MM.1S (cell line): ENCODE data around the gene ACOX3.

ENCODE experiments used
- DNase-seq: peaks from one replicate; pipeline ENCODE4 v3.0.0-alpha.2; 2015
- H2AFZ ChIP-seq: fragments of 300-600 bp; sonication (generic); 2 replicates; pipeline ENCODE4 v1.6.0; 2016; ENCODE audit warnings: antibody characterized with exemption, low read length
- H3F3A ChIP-seq: fragments of 300-600 bp; sonication (generic); 2 replicates; pipeline ENCODE4 v1.6.1; 2016; ENCODE audit warnings: mild to moderate bottlenecking, antibody characterized with exemption, low read length, moderate library complexity, mixed read lengths; ENCODE audit not compliant: insufficient read depth
- H3K27ac ChIP-seq: fragments of 300-600 bp; sonication (generic); 2 replicates; pipeline ENCODE4 v1.5.1; 2016; ENCODE audit warnings: mild to moderate bottlenecking, low read length
- H3K27me3 ChIP-seq: fragments of 300-600 bp; sonication (generic); replicated peaks from 2 replicates; pipeline ENCODE4 v1.6.0; 2016; ENCODE audit warnings: low read length; ENCODE audit not compliant: insufficient read depth
- H3K36me3 ChIP-seq: fragments of 300-600 bp; sonication (generic); replicated peaks from 2 replicates; pipeline ENCODE4 v1.6.1; 2016; ENCODE audit warnings: mild to moderate bottlenecking, low read length, mixed read lengths; ENCODE audit not compliant: insufficient read depth
- H3K4me1 ChIP-seq: fragments of 300-600 bp; sonication (generic); 2 replicates; pipeline ENCODE4 v1.6.1; 2016; ENCODE audit warnings: low read length, mixed read lengths
- H3K4me2 ChIP-seq: fragments of 300-600 bp; sonication (generic); 2 replicates; pipeline ENCODE4 v1.6.0; 2016; ENCODE audit warnings: low read depth, low read length
- H3K4me3 ChIP-seq: fragments of 300-600 bp; sonication (generic); 2 replicates; pipeline ENCODE4 v1.5.1; 2016; ENCODE audit warnings: low read length, mixed read lengths
- H3K79me2 ChIP-seq: fragments of 300-600 bp; sonication (generic); 2 replicates; pipeline ENCODE4 v1.6.1; 2016; ENCODE audit warnings: mixed run types, low read length, mixed read lengths
- H3K9ac ChIP-seq: fragments of 300-600 bp; sonication (generic); 2 replicates; pipeline ENCODE4 v1.6.1; 2016; ENCODE audit warnings: low read length, mixed read lengths
- H3K9me2 ChIP-seq: fragments of 300-600 bp; sonication (generic); replicated peaks from 2 replicates; pipeline ENCODE4 v1.6.1; 2016; ENCODE audit warnings: mild to moderate bottlenecking, low read length, mixed read lengths; ENCODE audit not compliant: insufficient read depth
- H3K9me3 ChIP-seq: fragments of 300-600 bp; sonication (generic); replicated peaks from 2 replicates; pipeline ENCODE4 v1.6.1; 2016; ENCODE audit warnings: mild to moderate bottlenecking, low read length, mixed read lengths; ENCODE audit not compliant: insufficient read depth
- H4K20me1 ChIP-seq: fragments of 300-600 bp; sonication (generic); 2 replicates; pipeline ENCODE4 v1.6.1; 2016; ENCODE audit warnings: mild to moderate bottlenecking, low read length, moderate library complexity, mixed read lengths; ENCODE audit not compliant: insufficient read depth
- EZH2 ChIP-seq: fragments of 300-600 bp; sonication (generic); optimal IDR thresholded peaks from 2 replicates; pipeline ENCODE3; 2017; ENCODE audit warnings: low read depth, mild to moderate bottlenecking, antibody characterized with exemption, low read length, mixed read lengths
- EZH2phosphoT487 ChIP-seq: fragments of 300-600 bp; sonication (generic); IDR thresholded peaks from 2 replicates; pipeline ENCODE4 v1.6.1; 2018; ENCODE audit warnings: antibody characterized with exemption, low read length
- TF ChIP-seq, protein P1 (sequence below): fragments of 300-600 bp; sonication (generic); IDR thresholded peaks from 2 replicates; pipeline ENCODE4 v1.5.1; 2016; ENCODE audit warnings: antibody characterized with exemption, low read length, mixed read lengths

ACOX3 gene

DNA sequence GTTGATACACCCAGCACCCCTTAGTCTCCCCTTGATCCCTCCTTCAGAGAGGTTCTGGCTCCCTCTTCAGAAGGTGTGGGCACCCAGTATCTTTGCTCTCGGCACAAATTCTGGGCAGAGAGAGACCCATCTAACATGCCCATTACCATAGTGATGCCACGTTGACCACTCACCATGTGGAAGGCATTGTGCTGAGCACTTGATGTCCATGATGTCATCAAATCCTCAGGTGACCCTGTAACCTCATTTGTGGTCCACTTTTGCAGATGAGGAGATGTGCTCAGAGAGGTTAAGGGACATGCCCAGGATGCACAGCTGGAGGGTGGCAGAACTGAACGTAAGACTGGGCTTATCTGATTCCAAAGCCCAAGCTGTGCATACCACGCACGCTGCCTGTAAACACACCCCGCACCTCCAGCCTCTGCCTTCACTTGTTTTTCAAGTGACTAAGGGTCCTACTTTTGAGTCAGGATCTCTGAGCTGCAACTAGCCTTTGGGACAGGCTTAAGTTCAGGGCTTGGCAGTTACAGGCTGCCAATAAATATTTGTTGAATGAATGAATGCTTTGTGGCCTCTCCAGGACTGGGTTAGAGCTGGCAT is 115.8 kb downstream of the ACOX3 start:
- no peaks in the 10 kb centered on the region for H3K4me1 ChIP-seq
- no peak overlapping the region for H3K4me2 ChIP-seq
- peaks cover 85% of the 10 kb centered on the region for H3K27me3 ChIP-seq
- H3K9ac ChIP-seq = no peak overlapping the region
- no peak overlapping the region for H3K27ac ChIP-seq
- H3K4me3 ChIP-seq = no peak overlapping the region
- no peaks in the 10 kb centered on the region for H3K79me2 ChIP-seq
- DNase-seq = no peak
- H3F3A ChIP-seq = no peaks in the 10 kb centered on the region
- TF ChIP-seq, protein P1, sequence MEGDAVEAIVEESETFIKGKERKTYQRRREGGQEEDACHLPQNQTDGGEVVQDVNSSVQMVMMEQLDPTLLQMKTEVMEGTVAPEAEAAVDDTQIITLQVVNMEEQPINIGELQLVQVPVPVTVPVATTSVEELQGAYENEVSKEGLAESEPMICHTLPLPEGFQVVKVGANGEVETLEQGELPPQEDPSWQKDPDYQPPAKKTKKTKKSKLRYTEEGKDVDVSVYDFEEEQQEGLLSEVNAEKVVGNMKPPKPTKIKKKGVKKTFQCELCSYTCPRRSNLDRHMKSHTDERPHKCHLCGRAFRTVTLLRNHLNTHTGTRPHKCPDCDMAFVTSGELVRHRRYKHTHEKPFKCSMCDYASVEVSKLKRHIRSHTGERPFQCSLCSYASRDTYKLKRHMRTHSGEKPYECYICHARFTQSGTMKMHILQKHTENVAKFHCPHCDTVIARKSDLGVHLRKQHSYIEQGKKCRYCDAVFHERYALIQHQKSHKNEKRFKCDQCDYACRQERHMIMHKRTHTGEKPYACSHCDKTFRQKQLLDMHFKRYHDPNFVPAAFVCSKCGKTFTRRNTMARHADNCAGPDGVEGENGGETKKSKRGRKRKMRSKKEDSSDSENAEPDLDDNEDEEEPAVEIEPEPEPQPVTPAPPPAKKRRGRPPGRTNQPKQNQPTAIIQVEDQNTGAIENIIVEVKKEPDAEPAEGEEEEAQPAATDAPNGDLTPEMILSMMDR = no peak
- TF ChIP-seq EZH2phosphoT487 (no peak), EZH2 (no peak)
- H3K36me3 ChIP-seq = no peaks in the 10 kb centered on the region
- no peaks in the 10 kb centered on the region for H4K20me1 ChIP-seq
- H3K9me3 ChIP-seq = no peaks in the 10 kb centered on the region
- H3K9me2 ChIP-seq = no peaks in the 10 kb centered on the region
- H2AFZ ChIP-seq = no peak overlapping the region

DNA sequence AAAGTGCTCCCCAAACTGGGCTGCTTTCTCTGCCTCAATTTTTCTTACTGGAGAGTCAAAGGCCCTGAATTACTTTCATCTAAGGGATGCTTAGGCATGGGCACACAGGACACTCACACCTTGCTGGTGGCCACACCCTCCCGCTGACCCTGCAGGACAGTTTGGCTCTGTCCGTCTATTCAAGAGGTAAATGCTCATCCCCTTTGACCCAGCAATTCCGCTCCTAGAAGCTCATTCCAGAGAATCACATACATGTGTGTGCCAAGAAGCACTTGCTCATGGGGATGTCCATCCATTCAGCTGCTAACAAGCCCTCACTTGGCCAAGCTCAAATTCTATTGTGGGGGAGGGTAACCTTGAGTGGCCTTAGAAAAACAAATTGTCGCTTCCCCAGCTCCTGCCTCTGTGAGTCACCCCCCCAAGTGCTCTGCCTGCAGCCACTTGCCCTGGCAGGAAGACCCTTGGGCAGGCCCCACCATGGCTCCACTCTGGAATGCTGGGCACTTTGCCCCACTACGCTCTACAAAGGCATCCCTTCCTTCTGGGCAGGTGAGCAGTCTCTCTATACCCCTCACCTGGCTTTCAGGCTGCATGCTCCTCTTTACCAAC is 116.5 kb downstream of the ACOX3 start:
- Histone ChIP-seq H3K36me3 (no peaks in the 10 kb centered on the region), H3K4me2 (no peak overlapping the region), H3K9me2 (no peaks in the 10 kb centered on the region), H3F3A (no peaks in the 10 kb centered on the region), H3K79me2 (no peaks in the 10 kb centered on the region), H3K4me3 (no peak overlapping the region), H3K27me3 (peaks cover 85% of the 10 kb centered on the region), H3K9me3 (no peaks in the 10 kb centered on the region), H2AFZ (no peak overlapping the region), H3K9ac (no peak overlapping the region), H4K20me1 (no peaks in the 10 kb centered on the region), H3K27ac (no peak overlapping the region), H3K4me1 (no peaks in the 10 kb centered on the region)
- TF ChIP-seq, protein P1 = no peak
- TF ChIP-seq EZH2phosphoT487 = no peak
- TF ChIP-seq EZH2 = no peak
- no peak for DNase-seq

GRCh38 chr4:8322794-8323704 is 117.5 kb downstream of the ACOX3 start:
- Histone ChIP-seq H3K79me2 (no peaks in the 10 kb centered on the region), H3K4me1 (no peaks in the 10 kb centered on the region), H3K9ac (no peak overlapping the region), H3K36me3 (no peaks in the 10 kb centered on the region), H4K20me1 (no peaks in the 10 kb centered on the region), H3K4me2 (no peak overlapping the region), H3K9me3 (no peaks in the 10 kb centered on the region), H3K4me3 (no peak overlapping the region), H2AFZ (no peak overlapping the region), H3F3A (no peaks in the 10 kb centered on the region), H3K9me2 (no peaks in the 10 kb centered on the region), H3K27me3 (peaks cover 84% of the 10 kb centered on the region), H3K27ac (no peak overlapping the region)
- TF ChIP-seq EZH2phosphoT487 (no peak), EZH2 (no peak)
- TF ChIP-seq, protein P1 = no peak
- no peak for DNase-seq
